Measurements from ENCODE around the gene CERS6. TPM values are rescaled to one million over a fixed set of nuclear protein-coding genes. Genes with fewer than 3 reads are reported as not detected.
A peak's percentile ranks its signal among the peaks of the same experiment; 100 is the strongest.
"Not testable (repeated sequence)": the region's sequence is repeated elsewhere in the genome, so short reads cannot be mapped to it uniquely, and the experiment has no call there.

Gene CERS6, protein sequence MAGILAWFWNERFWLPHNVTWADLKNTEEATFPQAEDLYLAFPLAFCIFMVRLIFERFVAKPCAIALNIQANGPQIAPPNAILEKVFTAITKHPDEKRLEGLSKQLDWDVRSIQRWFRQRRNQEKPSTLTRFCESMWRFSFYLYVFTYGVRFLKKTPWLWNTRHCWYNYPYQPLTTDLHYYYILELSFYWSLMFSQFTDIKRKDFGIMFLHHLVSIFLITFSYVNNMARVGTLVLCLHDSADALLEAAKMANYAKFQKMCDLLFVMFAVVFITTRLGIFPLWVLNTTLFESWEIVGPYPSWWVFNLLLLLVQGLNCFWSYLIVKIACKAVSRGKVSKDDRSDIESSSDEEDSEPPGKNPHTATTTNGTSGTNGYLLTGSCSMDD
- 38.1 TPM for polyA plus RNA-seq (ENCODE audit: insufficient read length)

DNA sequence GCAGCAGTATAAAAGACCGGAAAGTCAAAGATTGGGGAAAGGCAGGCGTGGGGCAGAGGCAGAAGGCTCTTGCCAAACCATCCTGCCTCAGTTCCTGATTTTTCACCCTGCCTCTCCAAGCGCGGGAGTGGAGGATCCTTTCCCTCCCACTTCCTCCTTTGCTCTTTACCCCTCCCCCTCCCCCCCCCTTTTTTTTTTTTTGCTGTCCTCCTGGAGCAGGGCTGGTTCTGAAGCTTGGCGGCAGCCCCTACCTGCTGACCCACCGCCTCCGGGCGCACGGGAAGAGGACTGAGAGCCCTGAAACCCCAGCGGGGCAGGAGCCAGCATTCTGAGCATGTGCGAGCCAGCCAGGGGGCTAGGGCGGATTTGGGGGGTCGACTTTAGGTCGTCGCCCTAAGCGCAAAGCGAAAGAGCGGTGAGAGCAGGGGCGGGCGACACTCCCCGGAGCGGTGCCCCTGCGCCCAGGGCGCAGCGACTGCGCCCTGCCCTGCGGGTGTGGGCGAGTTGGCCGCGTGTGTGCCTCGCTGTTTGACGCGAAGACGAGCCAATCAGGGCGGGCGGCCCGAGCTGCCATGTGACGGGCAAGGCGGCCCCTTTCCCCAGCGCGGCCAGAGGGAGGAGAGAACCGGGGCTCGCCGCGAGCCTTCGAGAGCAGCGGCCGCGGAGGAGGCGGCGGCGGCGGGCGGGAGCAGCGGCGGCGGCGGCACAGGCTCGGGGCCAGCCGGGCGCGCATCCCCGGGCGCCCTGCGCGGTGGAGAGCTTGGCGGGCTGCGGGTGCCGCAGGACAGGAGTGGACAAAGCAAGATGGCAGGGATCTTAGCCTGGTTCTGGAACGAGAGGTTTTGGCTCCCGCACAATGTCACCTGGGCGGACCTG, at the start of gene CERS6:
CERS6 (plus strand) TSS at position 628 of the 876 bp plus-strand sequence; CDS start at position 805, 177 bp downstream.
- peak; percentile 70 for DNase-seq (ENCODE audit: low read depth)

DNA sequence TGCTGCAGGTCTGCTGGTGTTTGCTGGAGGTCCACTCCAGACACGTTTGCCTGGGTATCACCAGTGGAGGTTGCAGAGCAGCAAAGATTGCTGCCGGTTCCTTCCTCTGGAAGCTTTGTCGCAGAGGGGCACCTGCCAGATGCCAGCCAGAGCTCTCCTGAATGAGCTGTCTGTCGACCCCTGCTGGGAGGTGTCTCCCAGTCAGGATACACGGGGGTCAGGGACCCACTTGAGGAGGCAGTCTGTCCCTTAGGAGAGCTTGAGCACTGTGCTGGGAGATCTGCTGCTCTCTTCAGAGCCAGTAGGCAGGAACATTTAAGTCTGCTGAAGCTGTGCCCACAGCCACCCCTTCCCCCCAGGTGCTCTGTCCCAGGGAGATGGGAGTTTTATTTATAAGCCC, 43.8 kb upstream of the CERS6 start:
- DNase-seq (ENCODE audit: low read depth): not testable (repeated sequence)

DNA sequence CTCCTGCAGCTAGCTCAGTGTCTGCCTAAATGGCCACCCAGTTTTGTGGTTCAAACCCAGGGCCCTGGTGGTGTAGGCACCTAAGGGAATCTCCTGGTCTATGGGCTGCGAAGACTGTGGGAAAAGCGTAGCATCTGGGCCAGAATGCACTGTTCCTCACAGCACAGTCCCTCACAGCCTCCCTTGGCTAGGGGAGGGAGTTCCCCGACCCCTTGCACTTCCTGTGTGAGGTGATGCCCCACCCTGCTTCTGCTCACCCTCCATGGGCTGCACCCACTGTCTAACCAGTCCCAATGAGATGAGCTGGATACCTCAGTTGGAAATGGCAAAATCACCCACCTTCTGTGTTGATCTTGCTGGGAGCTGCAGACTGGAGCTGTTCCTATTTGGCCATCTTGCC, 43.0 kb upstream of the CERS6 start:
- not testable (repeated sequence) for DNase-seq (ENCODE audit: low read depth)

DNA sequence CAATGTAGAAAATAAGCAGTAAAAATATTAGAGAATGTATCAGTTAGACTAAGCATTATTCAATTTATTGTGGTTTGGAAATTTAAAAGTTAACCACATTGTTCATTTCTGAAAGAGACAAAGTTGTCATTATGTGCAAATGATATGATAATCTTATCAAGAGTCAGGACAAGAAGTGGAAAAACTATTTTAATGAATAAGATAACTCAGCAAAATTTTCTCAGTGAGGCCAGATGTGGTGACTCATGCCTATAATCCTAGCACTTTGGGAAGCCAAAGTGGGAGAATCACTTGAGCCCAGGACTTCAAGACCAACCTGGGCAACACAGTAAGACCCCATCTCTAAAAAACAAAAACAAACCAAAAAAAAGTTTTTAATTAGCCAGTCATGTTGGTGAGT, 39.5 kb upstream of the CERS6 start:
- no peak for DNase-seq (ENCODE audit: low read depth)

DNA sequence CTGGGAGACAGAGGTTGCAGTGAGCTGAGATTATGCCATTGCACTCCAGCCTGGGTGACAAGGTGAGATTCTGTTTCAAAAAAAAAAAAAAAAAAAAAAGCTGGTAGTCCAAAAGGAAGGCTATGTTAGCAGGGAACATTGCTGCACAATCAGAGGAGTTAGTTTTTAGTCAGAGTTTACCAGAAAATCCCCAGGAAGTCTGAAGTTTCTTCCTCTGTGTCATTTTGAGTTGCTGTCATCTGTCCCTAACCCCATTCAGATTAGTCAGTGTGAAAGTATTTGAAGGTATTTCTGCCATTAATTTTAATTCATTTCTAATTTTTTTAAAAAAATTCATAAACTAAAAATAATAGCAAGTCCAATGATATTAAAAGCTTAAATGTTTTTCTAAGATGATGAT, 33.5 kb upstream of the CERS6 start:
- no peak for DNase-seq (ENCODE audit: low read depth)

DNA sequence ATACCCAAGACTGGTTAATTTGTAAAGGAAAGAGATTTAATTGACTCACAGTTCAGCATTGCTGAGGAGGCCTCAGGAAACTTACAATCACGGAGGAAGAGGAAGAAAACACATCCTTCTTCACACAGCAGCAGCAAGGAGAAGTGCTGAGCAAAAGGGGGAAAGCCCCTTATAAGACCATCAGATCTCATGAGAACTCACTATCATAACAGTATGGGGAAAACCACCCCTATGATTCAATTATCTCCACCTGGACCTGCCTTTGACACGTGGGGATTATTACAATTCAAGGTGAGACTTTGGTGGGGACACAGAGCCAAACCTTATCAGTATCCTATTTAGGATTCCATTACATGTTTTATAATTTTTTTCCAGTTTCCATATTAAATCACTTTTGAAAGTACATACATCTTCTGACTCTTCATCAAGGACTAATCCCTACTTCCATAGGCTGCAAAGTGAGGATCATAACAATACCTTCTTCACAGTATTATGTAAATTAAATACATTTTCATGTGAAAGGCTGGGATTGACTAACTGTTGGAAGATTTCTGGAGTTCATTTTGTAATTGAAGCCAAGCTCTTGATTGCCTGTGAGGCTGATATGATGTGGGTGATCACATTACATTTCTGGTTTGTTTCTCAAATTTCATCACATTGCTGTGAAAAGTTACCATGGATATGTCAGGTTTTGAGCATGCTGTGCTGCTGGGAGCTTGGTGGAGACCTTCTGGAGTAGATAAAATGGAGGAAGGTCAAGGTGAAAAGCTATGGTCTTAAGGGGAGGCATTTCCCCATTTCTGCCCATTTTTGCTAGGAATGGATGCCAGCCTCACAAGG, 31.7 kb upstream of the CERS6 start:
- DNase-seq (ENCODE audit: low read depth): no peak

DNA sequence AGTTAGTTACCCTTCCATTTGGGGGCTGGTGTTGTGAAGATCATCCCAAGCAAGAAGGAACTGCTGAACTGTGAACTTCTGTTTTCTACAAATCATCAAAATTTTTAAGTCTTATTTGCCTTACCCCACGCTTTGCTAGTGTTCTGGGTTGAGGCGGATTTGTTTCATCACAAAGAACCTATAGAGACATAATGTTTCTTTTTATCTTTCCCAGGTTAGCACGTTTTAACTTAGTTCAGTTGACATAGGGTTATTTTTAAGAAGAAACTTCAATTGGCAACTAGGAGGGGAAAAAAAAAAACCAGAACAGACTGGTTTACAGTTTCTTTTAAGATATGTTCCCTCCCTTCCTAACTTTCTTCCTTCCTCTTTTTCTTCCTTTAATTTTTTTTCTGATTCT, 31.1 kb upstream of the CERS6 start:
- no peak for DNase-seq (ENCODE audit: low read depth)

DNA sequence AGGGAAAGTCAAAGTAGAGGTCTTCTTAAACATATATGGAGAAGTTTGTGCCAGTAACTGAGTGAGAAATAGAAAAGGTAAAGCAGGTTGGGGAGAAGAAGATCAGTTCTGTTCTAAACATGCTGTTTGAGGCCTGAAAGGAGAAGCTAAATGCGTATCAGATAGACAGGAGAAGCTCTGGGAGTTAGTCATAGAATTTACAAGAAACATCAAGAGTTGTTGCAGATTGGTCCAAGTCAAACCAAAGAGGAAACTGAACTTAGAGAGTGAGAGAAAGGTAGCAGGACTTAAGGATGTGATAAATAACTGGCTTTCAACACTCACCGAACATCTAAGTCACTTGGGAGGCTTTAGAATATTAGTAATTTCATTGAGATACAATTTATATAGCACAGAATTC, 29.2 kb upstream of the CERS6 start:
- no peak for DNase-seq (ENCODE audit: low read depth)

DNA sequence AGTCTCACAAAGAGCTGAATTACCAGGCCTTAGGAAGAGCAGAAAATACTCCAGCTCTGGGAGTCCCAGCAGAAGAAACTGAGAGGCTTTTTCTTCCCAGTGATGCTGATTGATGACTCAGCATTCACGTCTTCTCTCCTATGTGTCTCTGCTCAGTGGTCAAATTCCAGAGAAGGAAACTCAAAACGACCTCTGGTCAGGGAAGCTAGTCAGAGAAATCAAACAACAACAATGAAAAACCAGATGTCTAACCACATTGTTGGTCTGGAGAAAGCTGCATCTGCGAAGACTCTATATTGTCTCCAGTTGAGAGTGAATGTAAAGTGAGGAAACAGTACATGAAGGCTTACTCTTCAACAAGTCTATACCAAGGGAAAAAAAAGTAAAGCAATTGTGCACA, 28.6 kb upstream of the CERS6 start:
- no peak for DNase-seq (ENCODE audit: low read depth)

DNA sequence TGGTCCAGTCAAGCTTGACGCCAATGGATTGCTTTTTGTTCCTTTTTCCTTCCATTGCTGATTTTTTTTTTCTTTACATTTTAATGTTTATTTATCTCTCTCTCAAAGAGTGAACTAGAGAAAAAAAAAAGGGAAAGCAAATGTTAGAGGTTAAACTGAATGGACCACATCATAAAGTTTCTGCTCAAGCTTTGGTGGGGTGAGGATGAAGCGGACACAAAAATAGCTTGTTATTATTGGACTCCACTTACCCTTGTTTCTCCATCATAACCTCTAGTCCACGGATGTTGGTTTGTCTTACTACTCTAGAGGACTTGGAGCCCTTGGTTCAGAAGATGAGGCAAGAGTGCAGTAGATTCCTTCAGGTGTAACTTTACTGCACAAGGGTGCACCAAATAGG, 27.6 kb upstream of the CERS6 start:
- DNase-seq (ENCODE audit: low read depth): no peak

DNA sequence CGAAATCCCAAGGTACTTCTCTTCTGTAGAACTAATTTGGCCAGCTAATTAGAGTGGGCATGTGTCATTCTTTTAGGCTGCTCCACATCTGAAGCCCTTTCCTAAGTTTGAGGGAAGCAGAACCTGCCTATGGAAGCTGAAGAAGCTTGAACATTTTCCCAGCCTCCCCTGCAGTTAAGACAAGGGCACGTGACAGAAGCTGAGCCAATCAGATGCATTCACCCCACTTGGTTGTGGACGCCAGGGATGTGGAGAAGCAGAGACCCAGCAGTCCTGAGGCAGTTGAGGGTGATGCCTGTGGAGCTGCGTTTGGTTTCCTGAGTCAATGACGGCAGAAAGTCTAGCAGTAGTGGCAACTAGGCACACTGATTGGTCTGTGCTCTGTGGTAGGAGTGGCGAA, 26.1 kb upstream of the CERS6 start:
- no peak for DNase-seq (ENCODE audit: low read depth)

DNA sequence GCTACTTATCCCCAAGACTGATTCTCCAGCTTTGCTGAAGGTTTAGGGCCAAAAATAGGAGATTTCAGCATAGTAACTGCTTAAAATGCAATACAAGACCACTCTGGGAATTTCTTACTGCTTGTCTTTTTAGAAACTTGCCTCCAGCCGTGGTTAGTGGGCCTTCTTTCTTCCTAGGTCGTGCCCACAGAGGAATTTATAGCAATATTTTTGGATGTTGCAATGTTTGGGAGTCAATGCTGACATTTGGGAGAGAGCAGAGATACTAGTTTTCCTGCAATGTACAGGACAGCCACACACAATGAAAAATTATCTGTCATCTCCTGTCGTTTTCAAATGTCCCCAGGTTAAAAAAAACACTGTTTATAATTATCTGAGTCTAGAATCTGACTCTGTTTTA, 25.6 kb upstream of the CERS6 start:
- no peak for DNase-seq (ENCODE audit: low read depth)

DNA sequence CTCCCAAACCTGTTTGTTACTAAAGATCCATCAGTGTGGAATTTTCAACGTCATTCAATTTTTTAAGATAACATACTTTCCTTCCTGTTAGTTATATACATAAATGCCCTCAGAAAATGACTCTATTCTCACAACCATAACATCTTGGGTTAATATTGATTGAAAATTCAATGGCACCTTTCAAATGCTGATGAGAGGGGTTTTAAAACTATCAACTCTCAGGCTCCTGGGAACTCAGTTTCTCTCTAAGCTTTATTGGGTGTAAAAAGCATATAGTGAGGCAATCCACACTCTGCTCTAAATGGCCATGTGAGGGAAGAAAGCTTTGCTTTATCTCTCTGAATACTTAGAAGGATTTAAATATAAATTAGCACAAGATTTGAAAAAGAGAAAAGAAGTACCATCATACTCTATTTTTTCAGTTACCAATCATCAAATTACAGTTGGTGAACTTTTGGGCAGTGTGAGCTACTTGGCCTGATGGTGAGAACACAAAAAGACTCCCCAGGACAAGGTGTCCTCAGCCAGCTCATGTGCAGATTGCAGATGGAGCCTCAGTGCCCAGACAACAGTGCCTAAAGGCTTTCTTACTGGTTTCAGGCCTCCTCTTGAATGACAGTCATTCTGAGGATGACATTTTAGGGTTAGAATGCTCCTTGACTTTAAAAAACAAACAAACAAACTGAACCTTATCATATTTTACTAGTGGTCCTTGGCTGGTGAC, 24.6 kb upstream of the CERS6 start:
- DNase-seq (ENCODE audit: low read depth): no peak

DNA sequence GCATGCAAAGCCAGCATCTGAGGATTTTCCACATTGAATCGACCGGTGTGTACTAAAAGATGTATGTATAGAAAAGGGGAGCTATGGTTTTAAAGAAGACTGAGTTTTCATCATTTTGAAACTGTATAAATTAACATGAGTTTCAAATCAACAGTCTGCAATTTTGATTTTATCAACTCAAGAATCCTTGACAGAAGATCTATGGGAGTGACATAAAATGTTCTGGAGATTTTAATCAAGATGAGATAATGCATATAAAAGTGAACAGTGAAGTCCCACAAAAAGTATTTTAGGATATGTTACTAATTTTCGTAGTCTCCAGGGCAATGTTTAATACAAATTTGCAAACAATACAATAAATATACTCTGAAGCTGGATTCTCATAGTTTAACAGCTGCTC, 24.0 kb upstream of the CERS6 start:
- no peak for DNase-seq (ENCODE audit: low read depth)

DNA sequence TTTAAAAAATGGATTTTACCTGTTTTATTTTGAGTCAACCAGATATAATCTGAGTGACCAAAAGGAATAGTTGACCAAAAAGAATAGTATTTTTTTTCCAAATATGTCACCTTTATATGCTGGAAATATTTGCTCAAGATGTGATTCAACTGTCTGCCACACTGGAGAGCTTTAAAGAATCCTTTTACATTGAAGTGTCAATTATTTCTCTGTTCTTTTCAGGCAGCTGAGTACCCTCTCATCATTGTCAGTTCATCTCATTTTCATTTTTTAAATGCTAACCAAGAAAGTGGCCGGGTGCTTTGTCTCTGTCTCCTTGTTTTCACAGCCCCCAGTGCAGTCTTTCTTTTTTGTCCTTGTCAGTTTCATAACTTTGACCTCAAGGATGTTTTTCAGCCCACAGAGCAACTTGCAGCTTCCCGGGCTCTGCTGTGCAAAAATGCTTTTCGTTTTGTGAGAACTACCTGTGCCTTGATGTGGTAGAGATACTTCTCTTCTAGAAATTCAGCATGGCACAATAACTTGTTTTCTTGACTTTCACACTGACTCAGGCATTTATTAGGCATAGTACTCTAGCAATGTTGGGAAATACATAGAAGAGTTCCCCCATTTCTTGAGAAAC, 23.4 kb upstream of the CERS6 start:
- DNase-seq (ENCODE audit: low read depth): no peak

DNA sequence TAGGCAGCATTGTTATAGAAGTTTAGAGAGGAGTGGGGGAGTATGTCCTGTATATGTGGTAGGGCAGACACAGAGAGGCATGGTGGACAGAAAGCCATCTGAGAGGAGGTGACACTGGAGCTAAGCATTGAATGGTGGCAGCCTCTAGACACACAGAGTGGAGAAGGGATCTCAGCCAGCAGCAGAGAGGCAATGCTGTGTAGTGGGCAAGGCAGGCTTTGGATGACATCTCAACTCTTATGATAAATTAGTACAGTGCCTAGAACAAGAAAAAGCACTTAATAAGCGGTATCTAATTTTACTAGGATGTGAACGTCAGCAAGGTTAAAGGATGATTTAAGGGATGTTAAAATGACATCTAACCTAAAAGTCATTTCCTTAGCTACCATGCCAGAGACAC, 22.5 kb upstream of the CERS6 start:
- no peak for DNase-seq (ENCODE audit: low read depth)

DNA sequence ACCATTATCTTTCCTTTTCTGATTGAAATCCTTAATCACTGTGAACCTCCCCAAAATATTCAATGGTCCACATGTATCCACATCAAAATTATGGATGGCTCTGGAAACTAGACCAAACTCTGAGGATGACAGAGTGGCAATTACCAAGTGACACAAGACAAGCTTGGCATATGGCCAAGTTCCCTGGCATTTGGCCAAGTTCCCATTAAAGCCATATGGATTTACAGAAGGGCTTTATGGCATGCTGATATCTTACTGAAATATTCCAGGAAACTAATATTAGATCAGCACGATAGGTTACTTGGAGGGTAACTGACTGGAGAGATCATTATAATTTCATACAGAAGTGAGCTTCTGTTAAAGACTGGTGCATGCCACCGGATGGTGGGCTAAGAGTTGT, 21.9 kb upstream of the CERS6 start:
- DNase-seq (ENCODE audit: low read depth): no peak

DNA sequence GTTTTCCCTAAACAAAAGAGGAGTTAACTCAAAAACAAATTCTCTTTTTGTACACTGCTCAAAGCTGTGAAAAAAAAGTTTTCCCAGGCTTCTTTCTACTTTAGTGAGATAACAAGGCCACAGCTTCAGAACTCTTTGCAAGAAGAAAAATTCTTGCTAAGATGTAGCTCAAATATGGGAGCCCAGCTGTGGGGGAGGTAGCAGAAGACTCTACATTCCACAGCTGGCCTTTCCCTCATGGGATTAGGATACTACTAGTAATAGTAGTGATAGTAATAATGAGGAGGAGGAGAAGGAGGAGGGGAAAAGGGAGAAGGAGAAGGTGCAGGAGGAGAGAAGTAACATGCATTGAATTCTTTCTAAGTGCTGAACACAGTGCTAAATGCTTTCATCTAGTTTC, 19.2 kb upstream of the CERS6 start:
- DNase-seq (ENCODE audit: low read depth): no peak

DNA sequence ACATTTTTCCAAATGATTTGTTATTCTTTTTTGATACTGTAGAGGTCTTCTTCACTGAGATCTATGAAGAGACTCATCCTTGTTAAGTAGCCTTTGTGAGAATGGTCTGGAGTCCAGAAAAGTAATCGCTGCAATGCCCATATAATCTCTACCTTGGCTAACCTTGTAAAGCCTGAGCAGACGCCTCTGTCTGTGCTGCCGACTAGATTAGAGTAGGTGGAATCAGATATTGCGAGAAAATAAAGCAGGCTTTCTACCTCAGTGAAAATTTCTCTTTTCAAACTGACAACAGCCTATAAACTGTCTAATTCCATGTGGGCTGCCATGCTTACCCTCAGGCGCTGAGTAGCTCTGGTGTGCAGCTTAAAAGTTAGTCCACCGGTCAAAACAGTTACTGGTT, 17.5 kb upstream of the CERS6 start:
- no peak for DNase-seq (ENCODE audit: low read depth)

DNA sequence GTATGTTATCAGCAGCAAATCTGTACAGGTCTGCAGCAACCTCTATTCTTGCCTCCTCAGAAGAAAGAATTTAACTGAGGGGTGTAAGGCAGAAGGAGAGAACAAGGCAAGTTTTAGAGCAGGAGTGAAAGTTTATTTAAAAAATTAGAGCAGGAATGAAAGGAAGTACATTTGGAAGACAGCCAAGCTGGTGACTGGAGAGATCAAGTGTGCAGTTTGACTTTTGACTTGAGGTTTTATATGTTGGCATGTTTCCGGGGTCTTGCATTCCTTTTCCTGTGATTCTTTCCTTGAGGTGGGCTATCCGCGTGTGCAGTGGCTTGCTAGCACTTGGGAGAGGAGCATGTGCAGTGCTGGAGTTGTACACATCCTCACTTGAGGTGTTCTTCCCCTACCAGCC, 16.5 kb upstream of the CERS6 start:
- DNase-seq (ENCODE audit: low read depth): no peak

Data from forelimb muscle (tissue), 1 donor.